ENCODE measurements around the gene CHCHD4.

Gene CHCHD4

GRCh38 chr3:14154895-14155440 is 30.3 kb upstream of the CHCHD4 start:
- Mint-ChIP-seq H3K4me3 (no peak overlapping the region), H3K4me1 (ENCODE audit: low read depth in 2 of 2) (peaks cover 5 to 14% of the 10 kb centered on the region in 2 donors), H3K27me3 (no peaks in the 10 kb centered on the region), H3K36me3 (ENCODE audit: insufficient read depth) (peaks cover 60% of the 10 kb centered on the region), H3K27ac (peak overlapping the region in 1 of 2 donors; percentile 27), H3K9me3 (no peaks in the 10 kb centered on the region)
- ATAC-seq (replicated peaks) (no peak), DNase-seq (no peak)

- Mint-ChIP-seq H3K4me3 (no peak overlapping the region), H3K4me1 (ENCODE audit: low read depth in 2 of 2) (peaks cover 5 to 14% of the 10 kb centered on the region in 2 donors), H3K27ac (peak overlapping the region; percentile 0 to 1), H3K27me3 (no peaks in the 10 kb centered on the region), H3K36me3 (ENCODE audit: insufficient read depth) (peaks cover 54% of the 10 kb centered on the region), H3K9me3 (no peaks in the 10 kb centered on the region)
- ATAC-seq (replicated peaks) (no peak), DNase-seq (no peak)
These were observed 29.6 kb upstream of the CHCHD4 start for GRCh38 chr3:14154276-14154675.

DNA sequence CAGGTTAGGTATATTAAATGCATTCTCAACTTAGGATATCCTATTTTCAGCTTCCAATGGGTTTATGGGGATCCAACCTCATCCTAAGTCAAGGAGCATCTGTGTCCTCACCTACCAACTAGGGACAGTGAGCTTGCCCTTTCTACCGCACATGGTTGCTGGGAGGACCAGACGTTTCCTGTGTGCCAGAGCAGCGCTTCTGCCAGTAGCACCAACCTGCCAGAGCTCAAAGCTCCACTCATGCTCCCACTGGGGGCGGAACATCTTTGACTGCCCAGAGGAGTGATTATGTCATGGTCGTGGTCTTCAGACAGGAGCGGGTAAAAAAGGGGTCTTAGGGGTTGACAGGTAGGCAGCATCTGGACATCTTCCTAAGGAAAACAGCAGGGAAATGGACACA is 29.0 kb upstream of the CHCHD4 start:
- ATAC-seq (replicated peaks): no peak
- no peak for DNase-seq
- Mint-ChIP-seq H3K27ac (peak overlapping the region; percentile 0 to 1), H3K27me3 (no peaks in the 10 kb centered on the region), H3K9me3 (no peaks in the 10 kb centered on the region), H3K36me3 (ENCODE audit: insufficient read depth) (peaks cover 48% of the 10 kb centered on the region), H3K4me3 (no peak overlapping the region), H3K4me1 (ENCODE audit: low read depth in 2 of 2) (peaks cover 5 to 14% of the 10 kb centered on the region in 2 donors)

- DNase-seq: no peak
- H3K9me3 Mint-ChIP-seq: no peaks in the 10 kb centered on the region
These were observed 28.3 kb upstream of the CHCHD4 start for GRCh38 chr3:14152963-14153355.

GRCh38 chr3:14152233-14152962 is 27.7 kb upstream of the CHCHD4 start:
- DNase-seq: no peak
- ATAC-seq (replicated peaks): peak; percentile 41
- peaks cover 5 to 13% of the 10 kb centered on the region in 2 donors for H3K4me1 Mint-ChIP-seq (ENCODE audit: low read depth in 2 of 2)
- H3K4me3 Mint-ChIP-seq: no peak overlapping the region
- no peaks in the 10 kb centered on the region for H3K9me3 Mint-ChIP-seq
- peaks cover 42% of the 10 kb centered on the region for H3K36me3 Mint-ChIP-seq (ENCODE audit: insufficient read depth)
- peak overlapping the region in 1 of 2 donors; percentile 60 for H3K27ac Mint-ChIP-seq
- H3K27me3 Mint-ChIP-seq: no peaks in the 10 kb centered on the region

More at GRCh38 chr3:14152963-14153355, 28.3 kb upstream of the CHCHD4 start:
- Mint-ChIP-seq H3K36me3 (ENCODE audit: insufficient read depth) (peaks cover 42% of the 10 kb centered on the region), H3K4me3 (no peak overlapping the region), H3K4me1 (ENCODE audit: low read depth in 2 of 2) (peaks cover 5 to 13% of the 10 kb centered on the region in 2 donors), H3K27me3 (no peaks in the 10 kb centered on the region), H3K27ac (peak overlapping the region in 1 of 2 donors; percentile 60)
- ATAC-seq (replicated peaks): no peak

DNA sequence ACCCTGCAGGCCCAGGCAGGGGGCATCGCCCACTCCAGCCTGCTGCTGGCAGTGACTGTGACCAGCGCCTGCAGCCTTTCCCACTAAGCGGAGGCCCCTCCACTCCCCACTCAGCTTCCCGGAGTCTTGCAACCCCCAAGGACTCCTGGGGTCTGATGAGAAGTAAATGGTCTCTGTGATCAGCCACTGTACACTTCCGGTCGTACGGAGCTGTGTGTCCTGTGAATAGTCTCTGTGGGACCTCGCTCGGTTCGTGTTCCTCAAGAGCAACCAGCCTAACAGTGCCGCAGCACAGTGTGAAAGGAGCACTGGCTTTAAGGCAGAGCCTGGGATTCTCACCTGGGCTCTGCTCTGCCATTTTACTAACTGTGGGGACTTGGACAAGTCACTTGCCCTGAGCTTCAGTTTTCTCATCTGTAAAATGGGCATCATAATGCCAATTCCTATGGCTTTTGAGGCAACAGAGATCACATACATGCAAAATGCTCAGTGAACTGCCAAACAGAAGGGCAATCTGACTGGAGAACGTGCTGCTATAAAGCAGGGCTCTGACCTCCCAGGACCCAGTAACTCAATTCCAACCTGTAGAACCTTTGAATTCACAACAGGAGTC is 26.9 kb upstream of the CHCHD4 start:
- H3K36me3 Mint-ChIP-seq (ENCODE audit: insufficient read depth): peaks cover 39% of the 10 kb centered on the region
- ATAC-seq (replicated peaks) (no peak), DNase-seq (no peak)
- no peaks in the 10 kb centered on the region for H3K9me3 Mint-ChIP-seq
- H3K27ac Mint-ChIP-seq: peak overlapping the region in 1 of 2 donors; percentile 60
- no peaks in the 10 kb centered on the region for H3K27me3 Mint-ChIP-seq
- H3K4me1 Mint-ChIP-seq (ENCODE audit: low read depth in 2 of 2): peaks cover 5 to 13% of the 10 kb centered on the region in 2 donors
- no peak overlapping the region for H3K4me3 Mint-ChIP-seq

DNA sequence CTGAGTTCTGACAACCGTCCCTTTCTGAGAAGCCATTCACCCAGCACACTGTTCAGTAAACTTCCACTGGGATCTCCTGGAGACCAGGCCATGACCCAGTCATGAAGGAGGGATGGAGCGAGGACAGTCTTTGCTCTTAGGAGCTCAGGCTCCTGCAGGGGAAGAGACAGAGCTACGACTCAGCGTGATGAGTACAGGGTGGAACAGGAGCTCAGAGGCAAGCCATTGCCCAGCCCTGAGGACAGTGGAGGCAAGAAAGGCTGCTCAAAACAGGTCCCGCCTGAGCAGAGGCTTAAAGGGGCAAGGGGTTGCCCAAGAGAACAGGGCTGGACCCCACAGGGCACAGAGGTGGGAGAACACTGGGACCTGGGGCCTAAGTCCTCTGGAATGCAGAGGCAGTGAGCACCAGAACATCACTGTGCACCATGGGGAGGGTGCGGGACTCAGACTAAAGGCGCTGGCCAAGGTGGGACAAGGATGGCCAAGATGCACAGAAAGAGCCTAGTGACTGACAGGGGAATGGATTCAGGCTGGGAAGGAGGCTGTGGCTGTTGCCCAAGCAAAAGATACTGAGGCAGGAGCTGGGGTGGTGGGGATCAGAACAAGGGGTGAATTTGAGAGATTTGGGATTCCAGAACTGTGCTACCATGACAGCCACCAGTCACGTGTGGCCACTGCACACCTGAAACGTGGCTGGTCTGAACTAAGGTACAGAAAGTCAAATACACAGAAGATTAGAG is 26.0 kb upstream of the CHCHD4 start:
- Mint-ChIP-seq H3K27me3 (no peaks in the 10 kb centered on the region), H3K9me3 (no peaks in the 10 kb centered on the region), H3K27ac (peak overlapping the region; percentile 75 to 99), H3K36me3 (ENCODE audit: insufficient read depth) (peaks cover 35% of the 10 kb centered on the region), H3K4me1 (ENCODE audit: low read depth in 2 of 2) (peaks cover 5 to 15% of the 10 kb centered on the region in 2 donors), H3K4me3 (no peak overlapping the region)
- DNase-seq (no peak), ATAC-seq (replicated peaks) (no peak)

- Mint-ChIP-seq H3K4me3 (no peak overlapping the region), H3K27me3 (no peaks in the 10 kb centered on the region), H3K4me1 (ENCODE audit: low read depth in 2 of 2) (peaks cover 8 to 19% of the 10 kb centered on the region in 2 donors), H3K36me3 (ENCODE audit: insufficient read depth) (peaks cover 40% of the 10 kb centered on the region), H3K27ac (peak overlapping the region; percentile 75 to 99), H3K9me3 (no peaks in the 10 kb centered on the region)
- ATAC-seq (replicated peaks) (no peak), DNase-seq (no peak)
These were observed 25.4 kb upstream of the CHCHD4 start for GRCh38 chr3:14150078-14150477.

GRCh38 chr3:14148041-14148985 is 23.6 kb upstream of the CHCHD4 start:
- Mint-ChIP-seq H3K4me1 (ENCODE audit: low read depth in 2 of 2) (peaks cover 19 to 26% of the 10 kb centered on the region in 2 donors), H3K27me3 (no peaks in the 10 kb centered on the region), H3K36me3 (ENCODE audit: insufficient read depth) (peaks cover 44% of the 10 kb centered on the region), H3K9me3 (no peaks in the 10 kb centered on the region), H3K4me3 (no peak overlapping the region), H3K27ac (peak overlapping the region; percentile 98 to 99)
- DNase-seq: no peak
- no peak for ATAC-seq (replicated peaks)

- no peak for ATAC-seq (replicated peaks)
- H3K4me1 Mint-ChIP-seq (ENCODE audit: low read depth in 2 of 2): peaks cover 25 to 31% of the 10 kb centered on the region in 2 donors
- no peaks in the 10 kb centered on the region for H3K9me3 Mint-ChIP-seq
- DNase-seq: no peak
- no peaks in the 10 kb centered on the region for H3K27me3 Mint-ChIP-seq
- peak overlapping the region; percentile 98 to 99 for H3K27ac Mint-ChIP-seq
- no peak overlapping the region for H3K4me3 Mint-ChIP-seq
- peaks cover 50% of the 10 kb centered on the region for H3K36me3 Mint-ChIP-seq (ENCODE audit: insufficient read depth)
These were observed 22.9 kb upstream of the CHCHD4 start for GRCh38 chr3:14147617-14148016.

DNA sequence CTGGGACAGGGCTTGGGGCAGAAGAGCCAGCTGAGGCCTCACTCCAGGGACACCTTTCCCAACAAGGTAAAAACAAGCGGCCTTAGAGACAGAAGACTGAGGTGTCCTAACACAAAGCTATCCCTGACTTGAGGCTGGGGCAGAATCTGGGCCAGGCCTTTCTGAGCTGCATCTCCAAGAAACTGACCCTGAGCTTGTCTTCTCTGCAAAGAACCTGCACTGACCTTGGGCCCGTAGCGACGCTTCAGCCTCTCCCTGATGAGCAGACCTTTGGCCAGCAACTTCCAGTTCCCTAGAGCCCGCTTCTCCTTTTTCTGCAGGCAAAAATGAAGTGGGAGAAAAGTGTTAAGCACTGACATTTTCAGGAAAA is 22.4 kb upstream of the CHCHD4 start:
- H3K36me3 Mint-ChIP-seq (ENCODE audit: insufficient read depth): peaks cover 55% of the 10 kb centered on the region
- no peaks in the 10 kb centered on the region for H3K9me3 Mint-ChIP-seq
- H3K27ac Mint-ChIP-seq: peak overlapping the region; percentile 98 to 99
- peak overlapping the region in 1 of 2 donors; percentile 8 for H3K4me3 Mint-ChIP-seq
- ATAC-seq (replicated peaks): no peak
- H3K27me3 Mint-ChIP-seq: no peaks in the 10 kb centered on the region
- H3K4me1 Mint-ChIP-seq (ENCODE audit: low read depth in 2 of 2): peaks cover 31 to 36% of the 10 kb centered on the region in 2 donors
- DNase-seq: no peak

GRCh38 chr3:14146381-14147065 is 21.9 kb upstream of the CHCHD4 start:
- H3K27ac Mint-ChIP-seq: peak overlapping the region; percentile 98 to 99

More at GRCh38 chr3:14146381-14147065, 21.9 kb upstream of the CHCHD4 start:
- H3K4me1 Mint-ChIP-seq (ENCODE audit: low read depth in 2 of 2): peaks cover 36 to 41% of the 10 kb centered on the region in 2 donors
- ATAC-seq (replicated peaks) (no peak), DNase-seq (no peak)
- H3K27me3 Mint-ChIP-seq: no peaks in the 10 kb centered on the region
- H3K9me3 Mint-ChIP-seq: no peaks in the 10 kb centered on the region
- H3K4me3 Mint-ChIP-seq: no peak overlapping the region
- H3K36me3 Mint-ChIP-seq (ENCODE audit: insufficient read depth): peaks cover 61% of the 10 kb centered on the region

Data from effector memory CD8-positive, alpha-beta T cell (primary cell).